Measurements from ENCODE around the gene SERGEF.

SERGEF gene

DNA sequence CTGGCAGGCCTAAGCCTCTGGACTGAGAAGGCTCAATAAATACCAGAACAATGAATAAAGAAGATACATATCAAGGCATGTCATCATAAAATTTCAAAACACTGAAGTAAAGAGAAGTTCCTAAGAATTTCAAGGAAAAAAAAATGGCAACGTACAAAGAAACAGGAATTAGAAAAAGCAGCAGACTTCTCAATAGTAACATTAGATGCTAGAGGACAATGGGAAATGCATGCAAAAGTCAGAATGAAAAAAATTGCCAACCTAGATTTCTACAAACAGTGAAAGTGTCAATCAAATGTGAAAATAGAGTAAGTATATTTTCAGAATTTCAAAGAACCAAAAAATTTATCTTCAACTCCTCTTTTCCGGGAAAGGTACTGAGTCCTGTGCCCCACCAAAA, 153.3 kb downstream of the SERGEF start:
- DNase-seq (ENCODE audit: low read depth): no peak

DNA sequence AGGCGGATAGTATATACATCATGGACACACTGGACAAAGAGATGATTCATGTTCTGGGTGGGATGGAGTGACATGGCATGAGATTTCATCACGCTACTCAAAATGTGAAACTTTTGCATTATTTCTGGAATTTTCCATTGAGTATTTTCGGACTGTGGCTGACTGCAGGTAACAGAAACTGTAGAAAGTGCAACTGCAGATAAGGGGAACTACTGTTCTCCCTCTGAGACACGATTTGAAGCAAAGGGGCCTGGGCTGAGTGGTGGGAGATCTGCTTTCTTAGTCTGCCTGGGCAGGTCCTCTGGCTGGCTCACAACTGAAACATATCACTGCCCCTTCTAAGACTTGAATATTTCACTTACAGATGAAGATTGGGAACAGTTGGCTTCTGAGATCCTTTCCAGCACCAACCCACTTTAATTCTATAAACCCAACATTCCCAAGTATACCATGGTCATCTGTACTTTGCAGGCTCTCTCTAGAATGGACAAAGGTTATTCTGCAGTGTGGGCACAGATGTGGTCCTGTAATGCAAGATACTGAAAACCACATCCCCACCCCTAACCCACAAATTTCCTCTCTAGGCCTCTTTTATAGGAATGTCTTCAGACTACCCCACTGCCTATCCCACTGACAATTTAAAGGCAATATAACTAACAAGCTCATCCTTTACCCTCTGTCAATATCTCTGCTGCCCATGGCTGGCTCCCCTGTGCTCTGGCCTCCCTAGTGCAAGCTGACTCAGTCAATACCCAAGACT, 157.1 kb downstream of the SERGEF start:
- no peak for DNase-seq (ENCODE audit: low read depth)

DNA sequence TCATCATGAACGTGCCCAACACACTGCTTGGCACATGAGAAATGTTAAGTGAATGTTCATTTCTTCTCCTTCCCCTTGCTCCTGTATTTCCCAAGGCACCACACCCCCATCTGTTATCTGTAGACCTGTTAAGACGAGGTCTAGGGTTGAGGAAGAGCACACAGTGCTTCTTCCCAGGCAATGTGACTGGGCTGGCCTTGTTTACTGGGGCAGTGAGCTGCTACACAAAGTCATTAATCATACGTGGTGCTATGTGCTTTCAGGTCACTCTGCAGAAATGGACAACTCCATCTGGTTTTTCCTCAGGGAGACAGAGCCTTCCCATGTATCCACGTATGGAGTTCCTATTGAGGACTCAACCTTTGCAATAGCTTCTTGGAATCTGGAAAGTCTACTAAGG, 159.6 kb downstream of the SERGEF start:
- DNase-seq (ENCODE audit: low read depth): no peak

DNA sequence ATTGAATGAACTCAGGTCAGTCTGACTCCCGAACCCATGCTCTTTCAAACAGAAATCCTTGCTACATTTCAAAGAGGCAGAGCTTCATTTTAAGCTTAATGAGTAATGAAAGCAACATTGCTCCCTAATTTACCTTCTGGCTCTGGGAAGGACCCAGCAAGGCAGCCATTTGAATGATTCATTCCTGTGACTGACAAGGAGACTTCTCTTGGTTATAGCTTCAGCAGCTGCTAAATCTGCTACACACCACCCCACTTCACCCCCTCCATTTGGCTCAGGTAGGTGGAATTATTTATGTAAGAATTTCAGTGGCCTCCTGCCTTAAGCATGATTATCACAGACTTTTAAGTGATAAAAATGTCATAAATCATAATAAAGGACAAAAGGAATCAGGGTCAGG, 160.6 kb downstream of the SERGEF start:
- DNase-seq (ENCODE audit: low read depth): no peak

DNA sequence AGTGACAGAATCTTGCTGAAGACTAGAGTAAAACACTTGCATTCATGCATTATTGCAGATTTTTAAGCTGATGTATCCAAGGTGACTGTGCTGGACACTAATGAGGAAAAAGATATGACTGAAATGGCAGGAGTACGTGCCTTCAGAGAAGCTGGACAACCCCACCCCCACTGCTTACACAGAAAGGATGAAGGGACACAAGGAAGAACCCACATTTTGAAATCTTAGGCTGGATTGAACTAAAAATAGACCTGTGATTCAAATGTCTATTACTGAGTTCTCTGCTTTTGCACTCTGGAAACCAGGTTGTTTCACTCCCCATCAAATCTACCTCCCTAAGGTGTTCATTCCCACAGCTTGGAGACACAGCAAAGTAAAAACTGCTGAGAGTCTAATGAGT, 161.2 kb downstream of the SERGEF start:
- DNase-seq (ENCODE audit: low read depth): no peak

DNA sequence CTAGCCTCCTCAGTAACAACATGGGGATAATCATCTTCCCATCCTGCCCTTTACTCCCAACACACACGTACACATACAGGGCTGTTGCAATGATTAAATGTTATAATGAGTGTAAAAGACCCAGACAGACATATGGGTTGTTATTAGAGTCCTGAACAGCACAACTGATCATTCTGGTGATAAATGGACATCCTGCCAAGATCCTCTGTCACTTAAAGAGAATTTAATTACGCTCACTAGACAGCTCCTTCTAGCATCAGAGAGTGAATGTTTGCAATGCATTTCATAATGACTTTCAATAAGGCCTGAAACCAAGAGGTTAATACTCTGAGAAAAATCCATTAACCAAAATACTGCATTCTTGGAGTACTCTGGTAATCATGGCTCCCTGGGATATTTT, 162.5 kb downstream of the SERGEF start:
- no peak for DNase-seq (ENCODE audit: low read depth)

DNA sequence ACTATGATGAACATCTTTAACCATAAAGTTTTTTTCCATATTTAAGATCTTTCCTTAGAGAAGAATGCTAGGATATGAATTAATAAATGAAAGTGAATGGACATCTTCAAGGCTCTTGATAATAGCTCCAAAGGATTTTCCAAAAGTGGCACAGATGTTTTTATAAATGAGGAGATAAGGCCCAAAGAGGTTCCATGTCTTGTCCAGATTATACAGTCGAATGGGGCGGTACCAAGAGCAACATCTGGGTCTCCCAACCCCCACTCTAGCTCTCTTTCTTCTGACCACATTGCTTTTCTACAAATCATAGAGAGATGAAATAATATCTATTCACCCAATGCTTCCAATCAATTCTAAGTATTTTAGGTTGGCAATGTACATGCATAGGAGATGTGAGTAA, 164.1 kb downstream of the SERGEF start:
- DNase-seq (ENCODE audit: low read depth): no peak

DNA sequence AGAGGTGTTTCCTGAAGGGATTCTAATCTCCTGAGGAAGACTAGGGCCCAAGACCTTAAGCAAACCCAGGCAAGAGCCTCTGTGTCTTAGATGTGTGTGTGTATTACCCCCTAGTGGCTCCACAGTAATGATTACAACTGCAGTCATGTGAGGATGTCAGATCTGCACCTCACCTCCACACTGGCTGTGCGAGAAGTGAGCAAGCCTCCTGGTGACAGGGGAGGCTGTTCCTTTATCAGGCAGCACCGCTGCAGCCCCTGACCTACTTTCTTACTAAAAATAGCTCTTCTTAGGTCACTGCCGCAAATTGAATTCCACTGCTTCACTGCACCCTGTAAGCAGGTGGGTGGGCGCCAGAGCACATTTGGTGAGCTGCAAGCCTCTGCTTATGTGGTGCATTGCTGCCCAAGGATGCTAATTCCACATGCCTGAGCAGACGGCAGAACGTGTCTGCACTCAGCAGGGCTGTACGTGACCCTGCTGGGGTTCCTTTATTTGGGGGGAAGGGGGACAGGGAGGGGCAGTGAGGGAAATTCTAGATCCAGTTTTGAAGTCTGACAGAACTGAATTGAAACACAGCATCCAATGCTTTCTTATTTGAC, 165.9 kb downstream of the SERGEF start:
- DNase-seq (ENCODE audit: low read depth): no peak

DNA sequence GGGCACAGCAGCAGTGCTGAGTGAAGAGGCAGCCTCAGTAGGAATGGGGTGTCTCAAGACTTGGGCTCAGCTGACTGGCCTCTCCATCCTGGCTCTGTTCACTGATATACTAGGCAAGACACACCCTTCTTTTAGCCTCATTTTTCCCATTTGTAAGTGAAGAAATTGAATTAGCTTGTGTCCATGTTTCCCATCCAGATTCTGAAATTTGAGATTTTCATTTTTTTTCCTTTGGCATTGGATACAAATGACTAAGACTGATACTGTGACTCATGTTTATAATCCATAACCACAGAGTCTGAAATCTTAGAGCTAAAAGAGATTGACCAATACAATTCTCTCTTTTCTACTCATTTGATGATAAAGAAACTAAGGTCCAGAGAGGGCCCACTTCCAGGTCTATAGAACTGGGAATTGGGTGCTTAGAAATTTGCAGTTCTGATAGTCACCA, 167.4 kb downstream of the SERGEF start:
- DNase-seq (ENCODE audit: low read depth): no peak

DNA sequence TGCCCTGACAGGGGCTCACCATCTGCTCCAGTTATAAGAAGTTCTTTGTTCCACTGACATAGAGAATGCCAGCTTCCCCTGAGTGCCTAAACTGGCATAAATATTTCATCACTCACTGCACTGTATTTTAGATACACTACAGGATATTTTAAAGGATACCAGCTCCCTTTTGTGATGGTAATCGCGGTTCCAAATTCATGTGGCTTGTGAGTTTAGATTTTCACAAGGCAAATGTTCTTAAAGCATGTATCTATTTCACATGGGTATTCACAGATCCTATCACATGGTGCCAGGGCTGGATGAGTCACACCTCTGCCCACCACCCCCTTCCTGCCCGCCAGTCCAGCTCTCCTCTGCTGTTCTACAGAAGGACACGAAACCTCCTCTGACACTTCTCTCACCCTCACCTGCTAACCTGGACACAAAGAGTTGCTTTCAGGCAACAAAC, 172.7 kb downstream of the SERGEF start:
- DNase-seq (ENCODE audit: low read depth): no peak

DNA sequence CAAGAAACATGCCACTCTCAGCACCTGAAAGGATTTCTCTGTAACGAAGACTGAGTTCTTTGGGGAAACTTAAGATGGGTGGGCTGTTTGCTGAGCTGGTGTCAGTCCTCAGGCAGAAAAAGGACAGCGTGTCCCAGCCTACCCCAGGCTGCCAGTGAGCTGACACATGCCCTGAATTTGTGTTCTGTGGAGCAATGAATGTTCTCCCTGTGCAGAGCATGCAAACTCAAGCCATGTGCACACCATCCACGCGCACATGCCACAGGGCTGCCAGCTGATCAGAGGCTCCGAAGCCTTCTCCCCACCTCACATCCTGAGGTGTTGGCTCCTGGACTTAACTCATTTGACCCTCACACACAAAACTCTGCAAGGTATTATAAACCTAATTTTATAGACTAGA, 173.4 kb downstream of the SERGEF start:
- DNase-seq (ENCODE audit: low read depth): no peak

DNA sequence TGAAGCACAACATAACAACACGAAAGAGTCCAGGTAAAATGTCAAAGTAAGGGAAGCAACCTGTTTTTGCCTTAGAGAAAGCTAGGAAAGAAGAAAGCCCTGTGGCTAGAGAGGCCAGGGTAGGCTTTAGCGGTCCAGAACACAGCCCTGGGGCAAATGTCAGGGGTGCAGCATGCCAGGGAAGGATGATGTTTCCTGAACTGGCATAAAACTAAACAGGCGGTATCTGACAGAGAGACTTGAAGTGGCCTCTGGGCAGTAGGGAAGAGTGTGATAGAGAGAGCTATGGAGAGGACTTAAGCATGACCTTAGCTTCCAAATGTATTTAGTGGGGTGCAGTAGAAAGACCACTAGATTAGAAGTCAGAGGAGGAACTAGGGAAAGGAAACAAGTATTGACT, 174.7 kb downstream of the SERGEF start:
- no peak for DNase-seq (ENCODE audit: low read depth)

DNA sequence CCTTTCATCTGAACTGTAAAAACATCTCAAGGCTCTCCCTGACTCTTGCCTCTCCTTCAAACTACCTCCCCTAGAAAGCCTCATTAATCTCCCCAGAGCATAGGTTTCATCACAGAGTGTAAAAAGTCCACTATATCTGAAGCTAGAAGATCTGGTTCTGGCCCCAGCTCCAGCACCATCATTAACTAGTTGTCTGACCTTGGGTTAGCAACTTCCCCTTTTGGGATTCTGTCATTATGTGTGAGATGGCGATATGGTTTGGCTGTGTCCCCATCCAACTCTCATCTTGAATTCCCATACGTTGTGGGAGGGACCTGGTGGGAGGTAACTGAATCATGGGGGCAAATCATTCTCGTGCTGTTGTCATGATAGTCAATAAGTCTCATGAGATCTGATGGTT, 181.0 kb downstream of the SERGEF start:
- no peak for DNase-seq (ENCODE audit: low read depth)

DNA sequence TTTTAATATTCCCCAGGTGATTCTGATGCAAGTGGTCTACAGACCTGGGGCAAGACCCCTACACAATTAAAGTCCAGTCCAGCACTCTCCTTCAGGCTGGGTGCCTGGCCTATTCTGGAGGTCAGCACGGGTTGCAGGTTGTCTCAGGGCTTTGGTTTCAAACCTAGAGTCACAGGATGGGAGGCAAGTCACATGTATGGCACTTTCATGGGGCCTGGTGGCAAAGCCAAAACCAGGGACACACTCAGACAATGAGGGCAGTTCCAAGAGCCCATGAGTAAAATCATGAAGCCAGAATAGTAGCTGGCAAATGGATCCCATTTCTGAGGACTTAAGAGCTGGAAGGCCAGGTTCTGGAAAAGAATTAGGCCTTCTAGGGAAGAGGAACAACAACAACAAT, 181.6 kb downstream of the SERGEF start:
- DNase-seq (ENCODE audit: low read depth): no peak

DNA sequence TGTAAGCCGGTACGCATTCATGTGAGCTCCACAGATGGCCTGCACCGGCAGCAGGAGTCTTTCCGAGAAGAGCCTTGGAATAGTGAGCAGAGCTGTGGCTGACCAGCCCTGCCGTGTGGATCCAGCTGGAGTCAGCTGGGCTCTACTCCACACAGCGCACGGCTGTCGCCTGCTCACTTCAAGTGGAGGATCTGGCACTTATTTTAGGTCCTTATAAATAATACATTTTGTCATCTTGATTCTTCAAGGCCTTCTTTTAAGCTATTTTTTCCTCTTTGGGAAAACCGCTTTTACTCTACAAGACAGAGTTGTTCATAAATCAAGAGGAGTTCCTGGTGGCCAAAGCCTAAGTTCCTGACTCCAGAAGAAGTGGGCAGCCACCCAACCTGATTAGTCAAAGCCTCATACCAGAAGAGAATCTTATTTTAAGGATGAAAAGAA, 184.5 kb downstream of the SERGEF start:
- no peak for DNase-seq (ENCODE audit: low read depth)

DNA sequence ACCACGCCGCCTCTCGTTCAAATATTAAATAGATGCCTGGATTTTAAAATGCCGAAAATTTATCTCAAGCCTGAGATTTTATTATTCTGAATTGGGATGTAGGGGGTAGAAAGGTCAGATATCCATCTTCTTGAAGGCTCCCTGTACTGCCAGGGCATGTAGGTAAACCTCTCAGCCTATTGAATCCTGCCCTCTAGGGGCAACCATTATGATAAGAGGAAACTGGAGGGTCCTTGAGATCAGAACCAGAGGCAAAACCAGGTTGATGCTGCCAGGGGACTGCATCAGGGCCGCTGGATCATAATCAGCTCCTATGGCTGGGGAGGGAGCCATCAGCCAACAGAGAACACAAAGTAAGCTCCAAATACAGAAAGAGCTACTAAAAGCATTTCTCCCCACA, 185.8 kb downstream of the SERGEF start:
- DNase-seq (ENCODE audit: low read depth): no peak

DNA sequence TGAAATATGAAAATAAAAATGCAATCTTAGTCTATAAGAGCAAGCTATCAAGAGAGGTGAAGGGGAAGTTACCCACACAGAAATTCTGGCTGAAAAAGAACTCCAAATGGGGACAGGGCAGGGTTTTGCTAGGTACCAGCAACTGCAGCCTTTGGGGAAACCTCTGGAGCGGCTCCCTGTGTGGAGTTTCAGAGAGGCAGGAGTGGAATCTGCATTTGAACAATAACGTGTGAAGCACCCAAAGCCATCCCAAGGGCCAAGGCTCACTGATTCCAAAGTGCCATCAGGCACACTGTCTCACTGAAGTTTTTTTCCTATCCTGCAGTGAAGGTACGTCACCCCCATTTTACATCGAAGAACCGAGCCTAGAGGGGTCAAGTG, 190.5 kb downstream of the SERGEF start:
- no peak for DNase-seq (ENCODE audit: low read depth)

DNA sequence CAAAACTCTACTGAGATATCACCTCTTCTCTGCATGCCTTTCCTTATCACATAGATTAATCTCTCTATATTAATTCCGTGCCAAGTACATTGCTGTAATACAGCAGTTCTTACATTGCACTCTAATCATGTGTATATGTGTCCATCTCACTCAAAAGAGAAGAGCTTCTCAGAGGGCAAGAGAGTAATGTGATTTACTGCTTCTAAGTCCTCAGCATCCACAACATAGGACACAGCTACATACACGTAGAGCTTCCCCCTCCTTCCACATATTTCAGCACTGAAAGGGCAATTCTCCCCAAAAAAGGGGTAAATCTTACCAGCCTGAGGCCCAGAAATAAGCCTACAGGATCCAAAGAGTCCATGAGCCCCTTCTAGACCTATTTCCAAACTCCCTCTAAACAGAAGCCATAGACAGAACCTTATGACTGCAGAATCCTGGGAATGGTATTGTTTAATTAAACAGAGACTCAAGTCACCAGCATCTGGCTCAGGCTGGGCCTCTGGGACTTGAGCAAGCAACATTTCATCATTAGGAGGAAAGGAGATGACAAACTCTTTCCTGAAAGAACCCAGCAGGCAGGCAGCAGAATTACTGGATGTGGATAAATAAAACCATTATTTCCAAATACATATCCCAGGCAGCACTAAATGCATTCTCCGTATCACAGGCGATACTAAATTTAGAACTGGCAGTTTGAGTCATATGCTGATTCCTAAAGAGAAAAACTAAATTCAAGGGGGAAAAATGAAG, 191.0 kb downstream of the SERGEF start:
- DNase-seq (ENCODE audit: low read depth): no peak

DNA sequence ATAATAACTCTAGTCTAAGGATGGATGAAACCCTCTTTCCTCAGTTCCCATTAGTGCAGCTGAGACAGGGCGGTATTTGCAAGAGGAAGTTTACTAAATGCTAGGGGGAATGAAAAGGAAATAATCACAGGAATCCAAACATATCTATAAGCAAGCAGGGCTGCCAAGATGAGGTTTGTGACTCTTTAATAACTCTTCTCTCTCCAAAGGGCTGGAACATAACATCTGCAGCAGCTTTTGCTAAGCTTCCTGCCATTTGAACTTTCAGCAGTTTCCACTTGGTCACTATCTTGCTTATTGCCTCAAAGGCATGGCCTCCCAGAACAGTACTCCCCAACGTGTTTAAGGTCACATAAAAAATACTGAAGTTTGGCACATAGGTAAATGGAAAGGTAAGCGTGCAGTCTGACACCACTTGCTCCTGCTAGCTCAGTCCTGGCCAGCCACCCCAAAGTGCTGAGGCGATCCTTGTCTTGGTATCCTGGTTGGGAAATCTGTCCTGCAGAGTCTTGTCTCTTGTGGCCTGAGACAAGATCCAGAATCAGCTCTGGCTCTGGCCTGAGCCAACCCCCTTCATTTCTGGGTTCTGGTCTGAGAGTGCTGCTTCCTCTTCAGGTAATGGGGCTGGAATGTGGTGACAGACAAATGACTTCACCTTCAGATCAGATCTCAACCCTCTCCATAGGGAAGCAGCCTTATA, 196.5 kb downstream of the SERGEF start:
- DNase-seq (ENCODE audit: low read depth): no peak

DNA sequence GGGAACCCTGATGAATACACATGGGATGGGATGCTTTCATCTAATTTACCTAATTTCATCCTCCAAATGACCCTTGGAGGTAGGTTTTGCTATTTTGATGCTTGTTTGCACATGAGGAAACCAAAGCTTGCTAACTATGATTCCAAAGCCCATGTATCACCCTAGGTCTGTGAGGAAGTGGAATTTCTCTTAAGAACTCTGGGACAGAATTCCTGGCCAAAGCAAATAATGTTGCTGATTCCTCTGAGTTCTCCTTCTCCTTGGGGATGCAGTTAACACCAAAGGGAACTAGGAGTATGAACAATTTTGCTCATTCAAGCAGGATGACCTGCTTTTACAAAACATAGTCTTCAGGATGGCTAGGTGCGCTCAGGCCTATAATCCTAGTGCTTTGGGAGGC, 198.3 kb downstream of the SERGEF start:
- no peak for DNase-seq (ENCODE audit: low read depth)

DNA sequence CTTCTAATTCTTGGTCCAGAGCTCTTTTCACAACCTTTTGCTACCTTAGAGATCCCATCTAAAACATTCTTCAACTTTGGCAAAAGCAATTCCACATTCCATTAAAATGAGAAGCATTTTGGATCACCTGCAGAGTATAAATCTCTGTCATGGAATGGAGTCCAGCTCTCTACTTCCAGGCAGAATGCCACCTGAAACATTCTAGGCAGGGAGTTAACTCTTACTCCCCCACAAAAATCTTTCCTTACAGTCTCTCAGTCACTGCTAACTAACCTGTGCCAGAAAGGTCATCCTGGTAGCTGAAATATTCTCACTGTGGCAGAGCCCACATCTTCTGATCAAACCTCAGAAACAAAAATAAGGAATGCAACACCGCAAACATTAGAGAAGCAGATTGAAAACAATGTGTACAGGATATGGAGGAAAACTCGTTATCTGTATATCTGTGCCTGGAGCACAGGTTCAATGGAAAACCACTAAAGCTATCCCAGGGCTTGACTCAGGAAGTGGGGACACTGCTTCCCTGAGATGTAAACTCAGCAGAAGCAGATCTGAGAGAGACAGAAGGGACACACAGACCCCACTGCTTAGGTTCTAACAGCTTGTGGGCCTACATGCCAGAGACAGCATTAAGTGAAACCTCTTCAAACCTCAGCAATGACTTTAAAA, 199.3 kb downstream of the SERGEF start:
- no peak for DNase-seq (ENCODE audit: low read depth)

DNA sequence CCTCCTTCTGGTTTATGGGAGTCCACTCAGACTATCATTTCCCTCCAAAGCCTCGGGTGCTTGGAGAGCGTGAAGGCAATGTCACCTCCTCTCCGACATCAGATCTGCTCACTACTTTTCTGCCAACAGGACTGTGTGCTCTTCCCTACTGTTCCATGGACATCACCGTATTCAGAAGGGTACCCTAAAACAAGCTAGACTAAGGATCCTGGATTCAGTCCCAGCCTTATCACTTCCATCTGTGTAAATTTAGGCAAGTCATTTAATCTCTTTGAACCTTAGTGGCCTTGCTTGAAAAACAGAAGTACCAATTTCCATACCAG, 200.0 kb downstream of the SERGEF start:
- DNase-seq (ENCODE audit: low read depth): no peak
